ENCODE results near the gene CCDC71. TPM values are rescaled to one million over a fixed set of nuclear protein-coding genes. Genes with fewer than 3 reads are reported as not detected.

CCDC71 gene
- total and polyA plus RNA-seq, 2 donors (not counting 1 experiment from before 2014, with no cell fraction given) = 15.6 to 30.0 TPM

- Histone ChIP-seq H3K27me3 (replicated peaks in 1 of 4; ENCODE audit: control extremely low read depth in 1 of 4, control insufficient read depth in 3 of 4, insufficient read depth in 4 of 4, low read length in 3 of 4) (peaks cover 0 to 12% (median 0%) of the 10 kb centered on the region in 4 experiments), H2AFZ (ENCODE audit: insufficient read depth, low read depth, low read length, poor library complexity, severe bottlenecking) (no peak overlapping the region), H3K4me2 (replicated peaks; ENCODE audit: low read depth, low read length, poor library complexity, severe bottlenecking) (no peak overlapping the region), H3K36me3 (replicated peaks in 1 of 2; ENCODE audit: control extremely low read depth in 1 of 2, control insufficient read depth in 1 of 2, extremely low read depth in 1 of 2, insufficient read depth in 2 of 2, low read length in 1 of 2) (no peaks in the 10 kb centered on the region), H3K4me3 (ENCODE audit: control extremely low read depth in 1 of 5, extremely low read depth in 1 of 5, insufficient read depth in 1 of 5, low read depth in 2 of 5, low read length in 4 of 5) (no peak overlapping the region), H3K9me3 (ENCODE audit: control extremely low read depth in 1 of 3, control insufficient read depth in 2 of 3, insufficient read depth in 1 of 3, low read length in 2 of 3) (peaks cover 0 to 12% (median 0%) of the 10 kb centered on the region in 3 donors), H3K27ac (ENCODE audit: low read length in 2 of 2) (no peak overlapping the region), H3K4me1 (ENCODE audit: control insufficient read depth in 2 of 2, insufficient read depth in 2 of 2, low read length in 2 of 2) (no peaks in the 10 kb centered on the region), H3K9ac (ENCODE audit: low read length) (no peak overlapping the region), H3K79me2 (ENCODE audit: control insufficient read depth, insufficient read depth, low read length) (no peaks in the 10 kb centered on the region), H4K20me1 (ENCODE audit: control insufficient read depth, insufficient read depth, low read length, poor library complexity, severe bottlenecking) (no peaks in the 10 kb centered on the region)
- Mint-ChIP-seq H3K9me3 (ENCODE audit: insufficient read depth) (no peaks in the 10 kb centered on the region), H3K27ac (no peak overlapping the region), H3K27me3 (peaks cover 21% of the 10 kb centered on the region), H3K4me1 (no peaks in the 10 kb centered on the region), H3K4me3 (no peak overlapping the region)
- 92% methylated on average over 24 of the region's 24 CpGs for WGBS (ENCODE audit: insufficient coverage)
- CTCF ChIA-PET = no interaction called here
- intact Hi-C loops (cut with micrococcal nuclease) = no loop called here
- TF ChIP-seq EZH2 (IDR thresholded peaks at IDR 0.05; ENCODE audit: borderline replicate concordance, insufficient read depth, low read depth, low read length, poor library complexity, severe bottlenecking) = no peak
- TF ChIP-seq, protein P1, sequence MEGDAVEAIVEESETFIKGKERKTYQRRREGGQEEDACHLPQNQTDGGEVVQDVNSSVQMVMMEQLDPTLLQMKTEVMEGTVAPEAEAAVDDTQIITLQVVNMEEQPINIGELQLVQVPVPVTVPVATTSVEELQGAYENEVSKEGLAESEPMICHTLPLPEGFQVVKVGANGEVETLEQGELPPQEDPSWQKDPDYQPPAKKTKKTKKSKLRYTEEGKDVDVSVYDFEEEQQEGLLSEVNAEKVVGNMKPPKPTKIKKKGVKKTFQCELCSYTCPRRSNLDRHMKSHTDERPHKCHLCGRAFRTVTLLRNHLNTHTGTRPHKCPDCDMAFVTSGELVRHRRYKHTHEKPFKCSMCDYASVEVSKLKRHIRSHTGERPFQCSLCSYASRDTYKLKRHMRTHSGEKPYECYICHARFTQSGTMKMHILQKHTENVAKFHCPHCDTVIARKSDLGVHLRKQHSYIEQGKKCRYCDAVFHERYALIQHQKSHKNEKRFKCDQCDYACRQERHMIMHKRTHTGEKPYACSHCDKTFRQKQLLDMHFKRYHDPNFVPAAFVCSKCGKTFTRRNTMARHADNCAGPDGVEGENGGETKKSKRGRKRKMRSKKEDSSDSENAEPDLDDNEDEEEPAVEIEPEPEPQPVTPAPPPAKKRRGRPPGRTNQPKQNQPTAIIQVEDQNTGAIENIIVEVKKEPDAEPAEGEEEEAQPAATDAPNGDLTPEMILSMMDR (IDR thresholded peaks at IDR 0.05) = no peak
- POLR2A ChIA-PET = no interaction called here
- ATAC-seq (ENCODE audit: low read depth) = no peak
- no peak for DNase-seq
Observed at GRCh38 chr3:49198611-49199230, 32.6 kb upstream of the CCDC71 start.

DNA sequence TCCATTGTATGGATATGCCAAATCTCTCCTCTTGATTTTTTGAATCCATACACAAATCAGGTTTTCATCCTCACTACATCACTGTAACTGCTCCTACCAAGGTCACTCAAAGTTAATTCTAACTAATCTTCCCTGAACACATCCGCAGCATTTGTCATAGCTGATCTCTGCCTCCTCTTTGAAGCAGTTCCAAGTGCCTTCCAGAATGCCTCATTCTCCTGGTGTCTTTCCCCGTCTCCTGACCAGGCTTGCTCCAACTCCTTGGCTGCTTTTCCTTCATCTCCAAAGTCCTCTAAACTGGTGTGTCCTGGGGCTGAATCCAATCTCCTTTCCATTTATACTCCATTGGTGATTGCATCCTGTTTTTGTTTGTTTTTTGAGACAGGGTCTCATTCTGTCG is 32.0 kb upstream of the CCDC71 start:
- Histone ChIP-seq H3K27ac (ENCODE audit: low read length in 2 of 2) (no peak overlapping the region), H3K9ac (ENCODE audit: low read length) (no peak overlapping the region), H3K9me3 (ENCODE audit: control extremely low read depth in 1 of 3, control insufficient read depth in 2 of 3, insufficient read depth in 1 of 3, low read length in 2 of 3) (peaks cover 0 to 12% (median 0%) of the 10 kb centered on the region in 3 donors), H3K4me1 (ENCODE audit: control insufficient read depth in 2 of 2, insufficient read depth in 2 of 2, low read length in 2 of 2) (no peaks in the 10 kb centered on the region), H4K20me1 (ENCODE audit: control insufficient read depth, insufficient read depth, low read length, poor library complexity, severe bottlenecking) (no peaks in the 10 kb centered on the region), H3K79me2 (ENCODE audit: control insufficient read depth, insufficient read depth, low read length) (no peaks in the 10 kb centered on the region), H3K36me3 (replicated peaks in 1 of 2; ENCODE audit: control extremely low read depth in 1 of 2, control insufficient read depth in 1 of 2, extremely low read depth in 1 of 2, insufficient read depth in 2 of 2, low read length in 1 of 2) (no peaks in the 10 kb centered on the region), H3K27me3 (replicated peaks in 1 of 4; ENCODE audit: control extremely low read depth in 1 of 4, control insufficient read depth in 3 of 4, insufficient read depth in 4 of 4, low read length in 3 of 4) (peaks cover 0 to 12% (median 0%) of the 10 kb centered on the region in 4 experiments), H3K4me2 (replicated peaks; ENCODE audit: low read depth, low read length, poor library complexity, severe bottlenecking) (no peak overlapping the region), H2AFZ (ENCODE audit: insufficient read depth, low read depth, low read length, poor library complexity, severe bottlenecking) (no peak overlapping the region), H3K4me3 (ENCODE audit: control extremely low read depth in 1 of 5, extremely low read depth in 1 of 5, insufficient read depth in 1 of 5, low read depth in 2 of 5, low read length in 4 of 5) (no peak overlapping the region)
- DNase-seq (no peak), ATAC-seq (ENCODE audit: low read depth) (no peak)
- ChIA-PET CTCF (no interaction called here), POLR2A (no interaction called here)
- WGBS (ENCODE audit: insufficient coverage) = 96% methylated on average over 3 of the region's 3 CpGs
- intact Hi-C loops (cut with micrococcal nuclease) = no loop called here
- no peak overlapping the region for H3K27ac Mint-ChIP-seq
- no peaks in the 10 kb centered on the region for H3K4me1 Mint-ChIP-seq
- H3K27me3 Mint-ChIP-seq = peaks cover 18% of the 10 kb centered on the region
- H3K4me3 Mint-ChIP-seq = no peak overlapping the region
- TF ChIP-seq EZH2 (IDR thresholded peaks at IDR 0.05; ENCODE audit: borderline replicate concordance, insufficient read depth, low read depth, low read length, poor library complexity, severe bottlenecking) = no peak
- TF ChIP-seq, protein P1 (IDR thresholded peaks at IDR 0.05) = no peak
- no peaks in the 10 kb centered on the region for H3K9me3 Mint-ChIP-seq (ENCODE audit: insufficient read depth)

Measured in B cell (primary cell).